ENCODE measurements around the gene L3MBTL4.

L3MBTL4 gene

GRCh38 chr18:6109743-6110142 lies 305.0 kb downstream of the L3MBTL4 start:
- DNase-seq (ENCODE audit: low read depth) = no peak
- no peak for TF ChIP-seq CTCF (IDR thresholded peaks at IDR 0.05; ENCODE audit: low read depth, low read length, missing control alignments)
- H3K4me3 ChIP-seq (ENCODE audit: low read depth, low read length) = no peak overlapping the region

GRCh38 chr18:6107794-6108193 lies 306.9 kb downstream of the L3MBTL4 start:
- no peak for DNase-seq (ENCODE audit: low read depth)
- no peak overlapping the region for H3K4me3 ChIP-seq (ENCODE audit: low read depth, low read length)
- no peak for TF ChIP-seq CTCF (IDR thresholded peaks at IDR 0.05; ENCODE audit: low read depth, low read length, missing control alignments)

GRCh38 chr18:6106091-6106685 lies 308.5 kb downstream of the L3MBTL4 start:
- TF ChIP-seq CTCF (IDR thresholded peaks at IDR 0.05; ENCODE audit: low read depth, low read length, missing control alignments) = no peak
- H3K4me3 ChIP-seq (ENCODE audit: low read depth, low read length) = no peak overlapping the region
- no peak for DNase-seq (ENCODE audit: low read depth)

GRCh38 chr18:6103741-6104140 lies 311.0 kb downstream of the L3MBTL4 start:
- no peak overlapping the region for H3K4me3 ChIP-seq (ENCODE audit: low read depth, low read length)
- TF ChIP-seq CTCF (IDR thresholded peaks at IDR 0.05; ENCODE audit: low read depth, low read length, missing control alignments) = no peak
- no peak for DNase-seq (ENCODE audit: low read depth)

- no peak for TF ChIP-seq CTCF (IDR thresholded peaks at IDR 0.05; ENCODE audit: low read depth, low read length, missing control alignments)
- DNase-seq (ENCODE audit: low read depth) = no peak
- H3K4me3 ChIP-seq (ENCODE audit: low read depth, low read length) = no peak overlapping the region
These were observed 318.0 kb downstream of the L3MBTL4 start for GRCh38 chr18:6096730-6097129.

- TF ChIP-seq CTCF (IDR thresholded peaks at IDR 0.05; ENCODE audit: low read depth, low read length, missing control alignments) = no peak
- no peak for DNase-seq (ENCODE audit: low read depth)
- no peak overlapping the region for H3K4me3 ChIP-seq (ENCODE audit: low read depth, low read length)
These were observed 326.3 kb downstream of the L3MBTL4 start for GRCh38 chr18:6088432-6088831.

- H3K4me3 ChIP-seq (ENCODE audit: low read depth, low read length) = no peak overlapping the region
- no peak for DNase-seq (ENCODE audit: low read depth)
- no peak for TF ChIP-seq CTCF (IDR thresholded peaks at IDR 0.05; ENCODE audit: low read depth, low read length, missing control alignments)
These were observed 328.0 kb downstream of the L3MBTL4 start for GRCh38 chr18:6086731-6087130.

Measured in GM12864 (cell line).